Measurements from ENCODE around the gene ART3.

ART3 gene

GRCh38 chr4:76116821-76117220, 42.3 kb downstream of the ART3 start:
- TF ChIP-seq, protein P1, sequence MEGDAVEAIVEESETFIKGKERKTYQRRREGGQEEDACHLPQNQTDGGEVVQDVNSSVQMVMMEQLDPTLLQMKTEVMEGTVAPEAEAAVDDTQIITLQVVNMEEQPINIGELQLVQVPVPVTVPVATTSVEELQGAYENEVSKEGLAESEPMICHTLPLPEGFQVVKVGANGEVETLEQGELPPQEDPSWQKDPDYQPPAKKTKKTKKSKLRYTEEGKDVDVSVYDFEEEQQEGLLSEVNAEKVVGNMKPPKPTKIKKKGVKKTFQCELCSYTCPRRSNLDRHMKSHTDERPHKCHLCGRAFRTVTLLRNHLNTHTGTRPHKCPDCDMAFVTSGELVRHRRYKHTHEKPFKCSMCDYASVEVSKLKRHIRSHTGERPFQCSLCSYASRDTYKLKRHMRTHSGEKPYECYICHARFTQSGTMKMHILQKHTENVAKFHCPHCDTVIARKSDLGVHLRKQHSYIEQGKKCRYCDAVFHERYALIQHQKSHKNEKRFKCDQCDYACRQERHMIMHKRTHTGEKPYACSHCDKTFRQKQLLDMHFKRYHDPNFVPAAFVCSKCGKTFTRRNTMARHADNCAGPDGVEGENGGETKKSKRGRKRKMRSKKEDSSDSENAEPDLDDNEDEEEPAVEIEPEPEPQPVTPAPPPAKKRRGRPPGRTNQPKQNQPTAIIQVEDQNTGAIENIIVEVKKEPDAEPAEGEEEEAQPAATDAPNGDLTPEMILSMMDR (IDR thresholded peaks at IDR 0.05), result no peak

DNA sequence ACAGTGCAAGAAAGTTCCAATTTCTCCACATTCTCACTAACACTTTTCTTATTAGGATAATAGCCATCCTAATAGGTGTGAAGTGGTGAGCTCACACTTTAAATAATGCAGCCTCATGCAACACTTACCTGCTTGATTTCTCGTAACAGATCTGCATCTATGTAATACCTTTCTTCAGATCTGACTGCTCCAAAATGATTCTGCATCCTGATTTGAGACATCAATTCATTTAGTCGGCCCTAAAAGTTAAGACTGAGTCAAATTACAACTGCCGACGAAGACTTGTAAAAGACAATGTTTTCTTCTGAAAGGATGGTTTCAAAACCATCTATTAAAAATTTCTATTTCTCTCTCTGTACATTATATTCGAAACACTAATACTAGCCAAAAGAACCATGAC, 43.0 kb downstream of the ART3 start:
- TF ChIP-seq, protein P1 (IDR thresholded peaks at IDR 0.05), result no peak

GRCh38 chr4:76120199-76120598, 45.7 kb downstream of the ART3 start:
- TF ChIP-seq, protein P1 (IDR thresholded peaks at IDR 0.05), result no peak

- TF ChIP-seq, protein P1 (IDR thresholded peaks at IDR 0.05), result no peak
Observed at GRCh38 chr4:76125816-76126215, 51.3 kb downstream of the ART3 start.

- TF ChIP-seq, protein P1 (IDR thresholded peaks at IDR 0.05), result no peak
Observed at GRCh38 chr4:76127754-76128153, 53.2 kb downstream of the ART3 start.

DNA sequence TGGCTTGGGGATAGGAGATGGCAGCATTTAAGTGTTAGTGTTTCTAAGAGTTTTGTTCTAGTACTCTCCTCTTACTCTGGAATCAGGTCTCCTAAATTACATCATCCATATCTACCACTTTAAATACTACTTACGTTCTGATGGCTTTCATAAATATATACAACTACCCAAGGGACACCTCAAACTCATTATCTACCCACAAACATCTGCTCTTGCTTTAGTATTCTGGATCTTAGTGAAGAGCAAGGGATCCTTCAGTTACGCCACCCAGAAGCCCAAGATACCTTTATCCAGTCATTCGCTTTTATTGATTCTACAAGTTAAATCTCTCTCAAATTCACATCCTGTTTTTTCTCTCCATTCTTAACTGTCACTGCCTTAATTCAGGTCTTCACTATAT, 66.7 kb downstream of the ART3 start:
- TF ChIP-seq, protein P1 (IDR thresholded peaks at IDR 0.05), result no peak

DNA sequence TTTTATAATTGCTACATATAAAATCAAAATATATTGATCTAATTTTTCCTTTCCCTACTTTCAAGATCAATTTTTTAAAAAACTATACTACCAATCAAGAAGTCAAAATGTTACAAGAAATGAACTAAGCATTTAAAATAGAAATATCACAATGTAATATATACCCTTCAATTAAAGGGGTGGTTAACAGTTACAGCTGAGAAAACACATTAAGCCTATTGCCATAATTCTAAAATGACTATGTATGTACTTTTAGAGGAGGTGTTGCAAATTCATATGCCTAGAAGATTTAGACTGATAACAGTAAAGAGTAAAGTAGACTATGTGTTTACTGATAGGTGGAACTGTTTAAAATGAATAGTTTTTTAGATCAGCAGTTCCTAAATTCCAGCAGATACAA, 70.0 kb downstream of the ART3 start:
- TF ChIP-seq, protein P1 (IDR thresholded peaks at IDR 0.05), result no peak

DNA sequence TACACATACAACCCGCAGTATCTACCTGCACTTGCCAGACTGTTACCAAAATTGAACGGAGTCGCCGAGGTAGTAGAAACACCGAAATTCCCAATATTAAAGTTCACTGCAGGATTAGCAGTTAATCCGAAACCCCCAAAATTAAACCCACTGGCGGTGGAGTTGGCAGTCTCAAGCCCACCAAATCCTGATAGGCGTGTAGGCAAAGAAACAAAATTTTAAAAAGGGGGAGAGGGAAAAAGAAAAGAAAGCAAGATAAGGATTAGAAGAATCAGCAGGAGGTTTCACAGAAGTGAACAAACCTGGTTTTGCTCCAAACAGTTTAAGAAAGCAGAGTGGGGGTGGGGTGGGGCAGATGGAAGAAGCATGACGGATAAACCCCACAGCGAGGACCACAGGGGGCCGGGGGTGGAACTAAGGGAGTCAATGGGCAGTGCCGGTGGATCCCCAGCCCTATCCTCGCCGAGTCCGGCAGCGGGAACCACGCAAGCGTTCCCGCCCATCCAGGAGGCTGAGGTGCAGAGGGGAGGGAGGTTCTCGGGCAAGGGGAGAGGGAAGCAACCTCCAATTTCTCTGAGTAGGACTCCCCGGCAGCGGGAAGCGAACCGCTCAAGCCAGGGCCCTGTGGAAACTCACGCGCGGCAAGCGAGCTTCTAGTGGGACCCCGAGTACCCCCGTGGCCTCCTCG, 73.1 kb downstream of the ART3 start:
- TF ChIP-seq, protein P1 (IDR thresholded peaks at IDR 0.05), result no peak

All from LNCAP (cell line).